ENCODE measurements around the gene FCHSD2. TPM values are rescaled to one million over a fixed set of nuclear protein-coding genes. Genes with fewer than 3 reads are reported as not detected.

The FCHSD2 gene
- total RNA-seq, 2 donors from 2014 or later = 12.1 to 20.9 TPM

DNA sequence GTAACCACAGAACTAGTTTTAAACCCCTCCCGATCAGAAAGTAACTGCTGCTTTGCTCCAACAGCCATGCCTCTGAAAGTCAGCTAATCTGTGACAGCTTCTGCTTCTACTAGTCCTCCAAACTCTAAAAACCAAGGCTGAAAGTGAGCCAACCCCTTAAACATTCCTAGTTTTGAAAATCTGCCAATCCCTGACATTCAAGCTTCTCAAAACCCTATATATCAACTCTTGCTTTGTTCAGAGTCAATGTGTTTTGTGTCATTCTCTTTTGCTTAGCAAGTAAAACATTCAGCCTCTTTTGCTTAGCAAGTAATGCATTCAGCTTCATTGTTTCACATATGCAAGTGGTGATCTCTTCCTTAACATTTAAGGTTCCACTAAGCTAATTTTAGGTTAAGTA is 271.0 kb downstream of the FCHSD2 start:
- Histone ChIP-seq H3K36me3 (no peaks in the 10 kb centered on the region), H3K27me3 (no peaks in the 10 kb centered on the region), H3K9ac (ENCODE audit: low read depth in 2 of 2, low read length in 2 of 2) (no peak overlapping the region), H3K4me3 (no peak overlapping the region), H3K27ac (no peak overlapping the region), H3K9me3 (no peaks in the 10 kb centered on the region), H3K4me1 (no peaks in the 10 kb centered on the region)
- no peak for DNase-seq
- TF ChIP-seq, protein P1, sequence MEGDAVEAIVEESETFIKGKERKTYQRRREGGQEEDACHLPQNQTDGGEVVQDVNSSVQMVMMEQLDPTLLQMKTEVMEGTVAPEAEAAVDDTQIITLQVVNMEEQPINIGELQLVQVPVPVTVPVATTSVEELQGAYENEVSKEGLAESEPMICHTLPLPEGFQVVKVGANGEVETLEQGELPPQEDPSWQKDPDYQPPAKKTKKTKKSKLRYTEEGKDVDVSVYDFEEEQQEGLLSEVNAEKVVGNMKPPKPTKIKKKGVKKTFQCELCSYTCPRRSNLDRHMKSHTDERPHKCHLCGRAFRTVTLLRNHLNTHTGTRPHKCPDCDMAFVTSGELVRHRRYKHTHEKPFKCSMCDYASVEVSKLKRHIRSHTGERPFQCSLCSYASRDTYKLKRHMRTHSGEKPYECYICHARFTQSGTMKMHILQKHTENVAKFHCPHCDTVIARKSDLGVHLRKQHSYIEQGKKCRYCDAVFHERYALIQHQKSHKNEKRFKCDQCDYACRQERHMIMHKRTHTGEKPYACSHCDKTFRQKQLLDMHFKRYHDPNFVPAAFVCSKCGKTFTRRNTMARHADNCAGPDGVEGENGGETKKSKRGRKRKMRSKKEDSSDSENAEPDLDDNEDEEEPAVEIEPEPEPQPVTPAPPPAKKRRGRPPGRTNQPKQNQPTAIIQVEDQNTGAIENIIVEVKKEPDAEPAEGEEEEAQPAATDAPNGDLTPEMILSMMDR (IDR thresholded peaks at IDR 0.05) = no peak
- intact Hi-C loops (cut with DNase I) = no loop called here

DNA sequence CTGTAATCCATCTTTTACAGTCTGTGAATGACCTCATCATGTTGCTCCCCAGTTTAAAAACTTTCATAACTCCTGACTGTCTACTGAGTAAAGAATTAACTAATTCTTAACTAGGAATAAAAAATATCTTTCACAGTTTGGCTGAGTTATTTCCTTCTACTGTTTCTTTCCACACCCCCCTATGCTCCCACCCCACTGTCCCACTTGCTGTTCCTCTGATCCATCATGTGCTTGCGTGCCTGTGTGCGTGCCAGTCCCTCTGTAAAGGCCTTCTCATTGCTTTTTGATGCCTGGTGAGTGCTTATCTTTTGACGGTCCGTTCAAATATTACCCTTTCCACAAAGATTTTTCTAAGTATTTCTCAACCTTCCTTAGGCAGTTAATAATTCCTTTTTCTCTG is 272.3 kb downstream of the FCHSD2 start:
- Histone ChIP-seq H3K36me3 (no peaks in the 10 kb centered on the region), H3K27me3 (no peaks in the 10 kb centered on the region), H3K4me1 (no peaks in the 10 kb centered on the region), H3K9ac (ENCODE audit: low read depth in 2 of 2, low read length in 2 of 2) (no peak overlapping the region), H3K27ac (no peak overlapping the region), H3K9me3 (no peaks in the 10 kb centered on the region), H3K4me3 (no peak overlapping the region)
- no peak for DNase-seq
- intact Hi-C loops (cut with DNase I) = no loop called here
- TF ChIP-seq, protein P1 (IDR thresholded peaks at IDR 0.05) = no peak

DNA sequence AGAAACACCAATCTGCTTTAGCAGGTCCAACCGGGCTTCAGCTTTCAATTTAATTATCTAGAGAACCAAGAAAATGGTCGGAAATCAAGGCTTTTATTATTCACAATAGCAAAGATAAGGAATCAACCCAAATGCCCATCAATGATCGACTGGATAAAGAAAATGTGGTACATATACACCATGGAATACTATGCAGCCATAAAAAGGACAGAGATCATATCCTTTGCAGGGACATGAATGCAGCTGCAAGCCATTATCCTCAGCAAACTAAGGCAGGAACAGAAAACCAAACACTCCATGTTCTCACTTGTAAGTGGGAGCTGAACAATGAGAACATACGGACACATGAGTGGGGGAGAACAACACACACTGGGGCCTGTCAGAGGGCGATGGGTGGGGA is 274.1 kb downstream of the FCHSD2 start:
- Histone ChIP-seq H3K9ac (ENCODE audit: low read depth in 2 of 2, low read length in 2 of 2) (no peak overlapping the region), H3K9me3 (no peaks in the 10 kb centered on the region), H3K36me3 (no peaks in the 10 kb centered on the region), H3K4me1 (no peaks in the 10 kb centered on the region), H3K4me3 (no peak overlapping the region), H3K27ac (no peak overlapping the region), H3K27me3 (no peaks in the 10 kb centered on the region)
- no peak for DNase-seq
- intact Hi-C loops (cut with DNase I) = no loop called here
- TF ChIP-seq, protein P1 (IDR thresholded peaks at IDR 0.05) = no peak

DNA sequence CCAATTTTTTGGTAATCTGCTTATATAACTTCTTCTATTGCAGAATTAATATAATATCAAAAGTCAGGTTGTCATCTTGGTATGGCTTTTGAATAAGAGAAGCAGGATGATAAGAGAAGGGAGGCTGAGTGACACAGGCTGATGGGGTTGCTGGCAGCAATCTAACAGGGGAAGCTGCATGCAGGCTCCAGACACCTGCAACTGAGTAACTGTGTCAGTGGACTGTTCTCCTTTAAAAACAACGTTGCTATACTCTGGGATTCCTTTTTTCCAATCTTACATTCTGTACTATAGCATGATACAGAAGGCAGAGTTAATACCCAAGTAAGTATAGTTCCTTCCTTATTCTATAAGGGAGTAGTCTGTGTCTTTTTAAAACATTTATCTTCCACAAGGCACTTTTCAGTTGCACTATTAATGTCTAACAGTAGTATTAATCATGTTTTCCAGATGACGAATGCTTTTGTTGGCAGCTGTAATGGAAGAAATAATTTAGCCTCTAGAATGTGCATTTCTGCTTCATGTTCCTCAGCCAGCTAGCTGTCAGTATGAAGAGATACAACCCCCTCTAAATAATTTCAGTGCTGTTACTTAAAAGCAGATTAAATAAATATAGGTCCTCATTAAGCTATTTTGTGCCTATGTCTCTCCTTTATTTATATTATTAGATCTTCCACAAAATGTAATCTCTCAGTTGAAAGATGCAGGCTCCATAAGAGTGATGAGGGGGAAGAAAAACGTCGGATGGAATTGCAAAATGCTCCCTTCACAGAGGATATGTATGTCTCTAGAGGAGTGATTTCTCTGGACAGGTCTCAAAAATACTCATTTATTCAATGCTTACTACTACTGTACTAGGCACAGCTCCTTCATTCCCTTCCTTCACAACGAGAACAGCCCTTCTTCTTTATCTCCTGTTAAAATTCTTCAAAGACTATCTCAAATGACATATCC is 277.1 kb downstream of the FCHSD2 start:
- no peak for DNase-seq
- Histone ChIP-seq H3K9me3 (no peaks in the 10 kb centered on the region), H3K36me3 (no peaks in the 10 kb centered on the region), H3K27me3 (no peaks in the 10 kb centered on the region), H3K4me1 (no peaks in the 10 kb centered on the region), H3K4me3 (no peak overlapping the region), H3K9ac (ENCODE audit: low read depth in 2 of 2, low read length in 2 of 2) (no peak overlapping the region), H3K27ac (no peak overlapping the region)
- TF ChIP-seq, protein P1 (IDR thresholded peaks at IDR 0.05) = no peak
- intact Hi-C loops (cut with DNase I) = no loop called here

DNA sequence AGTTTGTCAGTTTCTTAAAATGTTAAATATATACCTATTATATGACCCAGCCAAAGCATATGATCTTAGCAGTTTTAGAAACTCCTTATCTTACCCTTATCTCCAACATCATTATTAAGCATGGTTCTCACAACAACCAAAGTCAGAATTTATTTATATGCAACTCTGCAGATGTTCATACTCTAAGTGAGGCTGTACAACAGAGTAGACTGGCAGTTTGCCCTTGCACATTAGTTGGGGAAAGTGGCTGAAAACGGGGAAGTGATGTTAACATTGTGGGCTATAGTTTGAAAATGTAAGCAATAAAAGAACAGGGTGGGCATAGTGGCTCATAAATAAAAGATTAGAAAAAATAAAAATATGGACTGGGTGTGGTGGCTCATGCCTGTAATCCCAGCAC is 278.2 kb downstream of the FCHSD2 start:
- Histone ChIP-seq H3K36me3 (no peaks in the 10 kb centered on the region), H3K27ac (no peak overlapping the region), H3K9me3 (no peaks in the 10 kb centered on the region), H3K4me3 (no peak overlapping the region), H3K9ac (ENCODE audit: low read depth in 2 of 2, low read length in 2 of 2) (no peak overlapping the region), H3K27me3 (no peaks in the 10 kb centered on the region), H3K4me1 (no peaks in the 10 kb centered on the region)
- intact Hi-C loops (cut with DNase I) = no loop called here
- TF ChIP-seq, protein P1 (IDR thresholded peaks at IDR 0.05) = no peak
- no peak for DNase-seq

Data from colonic mucosa (tissue), 4 donors.